Measurements from ENCODE around the gene CERT1. TPM values are rescaled to one million over a fixed set of nuclear protein-coding genes. Genes with fewer than 3 reads are reported as not detected.

CERT1 gene
- total RNA-seq, 3 donors from 2014 or later, result 29.4 to 30.1 (median 29.9) TPM

GRCh38 chr5:75475364-75475763 is 36.1 kb downstream of the CERT1 start:
- Mint-ChIP-seq H3K4me3 (no peak overlapping the region), H3K9me3 (peaks cover 14% of the 10 kb centered on the region), H3K27me3 (ENCODE audit: low read depth) (no peaks in the 10 kb centered on the region), H3K36me3 (ENCODE audit: insufficient read depth) (peaks cover 37% of the 10 kb centered on the region), H3K4me1 (ENCODE audit: low read depth) (no peaks in the 10 kb centered on the region)
- ATAC-seq (no peak), DNase-seq (no peak)

DNA sequence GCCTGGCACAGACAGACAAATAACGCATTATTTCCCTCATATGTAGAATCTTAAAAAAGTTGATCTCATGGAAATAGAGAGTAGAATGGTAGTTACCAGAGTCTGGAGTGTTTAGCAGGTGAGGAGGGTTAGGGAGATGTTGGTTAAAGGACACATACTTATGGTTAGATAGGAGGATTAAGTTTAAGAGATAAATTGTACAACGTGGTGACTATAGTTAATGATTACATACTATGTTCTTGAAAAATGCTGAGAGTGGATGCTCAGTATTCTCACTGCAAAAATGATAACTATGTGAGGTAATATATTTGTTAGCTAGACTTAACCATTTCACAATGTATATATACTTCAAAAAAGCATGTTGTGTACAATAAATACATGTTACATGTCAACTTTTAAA is 38.0 kb downstream of the CERT1 start:
- DNase-seq, result no peak
- H3K9me3 Mint-ChIP-seq, result peaks cover 30% of the 10 kb centered on the region

DNA sequence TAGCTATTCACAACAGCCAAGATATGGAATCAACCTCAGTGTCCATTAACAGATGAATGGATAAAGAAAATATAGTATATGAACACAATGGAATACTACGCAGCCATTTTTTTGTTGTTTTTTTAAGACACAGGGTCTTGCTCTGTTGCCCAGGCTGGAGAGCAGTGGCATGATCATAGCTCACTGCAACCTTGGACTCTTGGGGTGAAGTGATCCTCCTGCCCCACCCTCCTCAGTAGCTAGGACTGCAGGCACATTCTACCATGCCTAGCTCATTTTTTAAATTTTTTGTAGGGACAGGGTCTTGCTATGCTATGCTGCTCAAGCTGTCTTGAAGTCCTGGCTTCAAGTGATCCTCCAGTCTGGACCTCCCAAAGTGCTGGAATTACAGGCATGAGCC is 38.5 kb downstream of the CERT1 start:
- peaks cover 1% of the 10 kb centered on the region for H3K4me1 Mint-ChIP-seq (ENCODE audit: low read depth)
- DNase-seq (no peak), ATAC-seq (no peak)
- H3K9me3 Mint-ChIP-seq, result peaks cover 32% of the 10 kb centered on the region
- H3K4me3 Mint-ChIP-seq, result no peak overlapping the region
- peaks cover 45% of the 10 kb centered on the region for H3K36me3 Mint-ChIP-seq (ENCODE audit: insufficient read depth)
- H3K27me3 Mint-ChIP-seq (ENCODE audit: low read depth), result no peaks in the 10 kb centered on the region

More for the DNA sequence above, 38.0 kb downstream of the CERT1 start:
- Mint-ChIP-seq H3K27me3 (ENCODE audit: low read depth) (no peaks in the 10 kb centered on the region), H3K4me3 (no peak overlapping the region), H3K36me3 (ENCODE audit: insufficient read depth) (peaks cover 44% of the 10 kb centered on the region), H3K4me1 (ENCODE audit: low read depth) (no peaks in the 10 kb centered on the region)
- ATAC-seq, result no peak

GRCh38 chr5:75471193-75471592 is 40.2 kb downstream of the CERT1 start:
- H3K4me3 Mint-ChIP-seq, result no peak overlapping the region

GRCh38 chr5:75469017-75469416 is 42.4 kb downstream of the CERT1 start:
- peaks cover 28% of the 10 kb centered on the region for H3K4me1 Mint-ChIP-seq (ENCODE audit: low read depth)
- H3K4me3 Mint-ChIP-seq, result no peak overlapping the region
- H3K36me3 Mint-ChIP-seq (ENCODE audit: insufficient read depth), result peaks cover 41% of the 10 kb centered on the region
- peaks cover 36% of the 10 kb centered on the region for H3K9me3 Mint-ChIP-seq
- DNase-seq (no peak), ATAC-seq (no peak)
- H3K27me3 Mint-ChIP-seq (ENCODE audit: low read depth), result no peaks in the 10 kb centered on the region

More at GRCh38 chr5:75471193-75471592, 40.2 kb downstream of the CERT1 start:
- Mint-ChIP-seq H3K36me3 (ENCODE audit: insufficient read depth) (peaks cover 45% of the 10 kb centered on the region), H3K9me3 (peaks cover 36% of the 10 kb centered on the region), H3K4me1 (ENCODE audit: low read depth) (peaks cover 12% of the 10 kb centered on the region), H3K27me3 (ENCODE audit: low read depth) (no peaks in the 10 kb centered on the region)
- ATAC-seq (no peak), DNase-seq (no peak)

- Mint-ChIP-seq H3K4me1 (ENCODE audit: low read depth) (peaks cover 32% of the 10 kb centered on the region), H3K4me3 (no peak overlapping the region), H3K27me3 (ENCODE audit: low read depth) (no peaks in the 10 kb centered on the region), H3K36me3 (ENCODE audit: insufficient read depth) (peaks cover 41% of the 10 kb centered on the region), H3K9me3 (peaks cover 36% of the 10 kb centered on the region)
- ATAC-seq (no peak), DNase-seq (no peak)
Observed at GRCh38 chr5:75468593-75468992, 42.8 kb downstream of the CERT1 start.

DNA sequence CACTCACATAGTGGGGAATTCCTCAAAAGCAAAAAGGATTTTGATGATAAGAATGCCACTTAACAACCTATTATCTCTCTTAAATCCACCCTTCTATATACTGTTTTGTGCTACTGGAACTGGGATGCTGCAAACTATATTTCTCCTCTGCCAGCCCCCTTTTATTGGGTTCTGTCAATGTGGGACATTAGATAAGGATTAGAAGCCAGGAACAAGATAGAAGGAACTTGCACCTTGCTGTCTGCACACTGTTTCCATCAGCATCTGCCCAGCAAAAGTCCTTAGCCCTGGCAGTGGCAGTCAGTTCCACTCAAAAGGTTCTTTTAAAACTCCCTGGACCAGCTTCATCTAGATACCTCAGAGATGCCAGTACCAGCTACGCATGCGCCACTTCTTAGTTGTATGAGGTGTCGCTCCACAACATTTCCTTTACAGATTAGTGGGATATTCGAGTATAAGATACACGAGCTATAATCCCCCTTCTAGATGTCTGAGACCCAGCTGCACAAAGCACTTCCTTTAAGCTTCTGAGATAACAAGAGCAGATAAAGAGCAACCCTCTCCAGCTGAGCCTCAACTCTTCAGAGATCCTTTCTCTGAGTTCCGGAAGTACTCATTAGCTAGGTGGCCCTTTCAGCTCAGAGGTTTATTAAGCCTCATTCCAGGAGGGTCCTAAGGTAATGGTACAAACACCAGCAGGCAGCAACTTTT is 45.3 kb downstream of the CERT1 start:
- Mint-ChIP-seq H3K36me3 (ENCODE audit: insufficient read depth) (peaks cover 35% of the 10 kb centered on the region), H3K4me3 (no peak overlapping the region), H3K9me3 (peaks cover 29% of the 10 kb centered on the region), H3K4me1 (ENCODE audit: low read depth) (peaks cover 47% of the 10 kb centered on the region), H3K27me3 (ENCODE audit: low read depth) (no peaks in the 10 kb centered on the region)
- ATAC-seq (no peak), DNase-seq (no peak)

GRCh38 chr5:75465480-75465879 is 45.9 kb downstream of the CERT1 start:
- Mint-ChIP-seq H3K4me3 (no peak overlapping the region), H3K9me3 (peaks cover 23% of the 10 kb centered on the region), H3K4me1 (ENCODE audit: low read depth) (peaks cover 53% of the 10 kb centered on the region), H3K27me3 (ENCODE audit: low read depth) (no peaks in the 10 kb centered on the region), H3K36me3 (ENCODE audit: insufficient read depth) (peaks cover 32% of the 10 kb centered on the region)
- ATAC-seq, result no peak
- no peak for DNase-seq

DNA sequence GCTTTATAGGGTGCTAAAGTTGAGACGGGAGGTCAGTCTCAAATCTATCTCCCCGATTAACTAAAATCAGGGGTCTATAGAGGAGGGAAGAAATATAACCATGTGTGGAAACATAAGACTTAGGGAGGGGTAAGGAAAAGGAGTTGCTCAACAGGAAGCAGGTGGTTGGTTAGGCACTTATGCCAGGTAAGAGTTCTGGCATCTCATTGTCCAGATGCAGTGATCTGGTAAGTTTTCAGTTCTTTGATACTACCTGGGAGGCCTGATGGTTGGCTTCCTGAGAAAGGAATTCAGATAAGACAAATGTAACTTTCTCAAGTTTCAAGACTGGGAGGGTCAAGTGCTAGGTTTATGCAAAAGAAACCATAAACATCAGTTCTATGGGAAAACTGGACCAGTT is 47.7 kb downstream of the CERT1 start:
- H3K4me3 Mint-ChIP-seq, result no peak overlapping the region
- peaks cover 53% of the 10 kb centered on the region for H3K4me1 Mint-ChIP-seq (ENCODE audit: low read depth)
- peaks cover 9% of the 10 kb centered on the region for H3K9me3 Mint-ChIP-seq
- DNase-seq, result no peak
- H3K27me3 Mint-ChIP-seq (ENCODE audit: low read depth), result no peaks in the 10 kb centered on the region
- H3K36me3 Mint-ChIP-seq (ENCODE audit: insufficient read depth), result peaks cover 25% of the 10 kb centered on the region
- no peak for ATAC-seq

DNA sequence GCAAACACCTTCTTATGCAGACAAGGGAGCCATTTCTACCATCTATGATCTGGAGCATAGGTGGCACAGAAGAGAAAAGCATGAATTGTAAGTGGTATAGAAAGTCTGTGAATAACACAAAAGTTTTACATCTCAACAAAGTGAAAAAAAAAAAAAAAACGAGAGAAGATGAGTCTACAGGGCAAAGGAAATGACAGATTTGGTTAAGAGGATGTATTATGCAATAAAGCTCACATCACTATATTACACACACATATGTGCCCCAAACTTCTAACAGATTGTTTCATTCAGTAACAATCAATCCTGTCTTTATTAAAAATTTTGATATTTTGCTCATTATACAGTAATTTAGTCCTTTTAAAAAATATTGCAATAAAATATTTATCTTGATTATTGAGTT is 49.8 kb downstream of the CERT1 start:
- ATAC-seq, result peak in 1 of 2 donors; percentile 35
- H3K27me3 Mint-ChIP-seq (ENCODE audit: low read depth), result no peaks in the 10 kb centered on the region
- peaks cover 46% of the 10 kb centered on the region for H3K4me1 Mint-ChIP-seq (ENCODE audit: low read depth)
- H3K36me3 Mint-ChIP-seq (ENCODE audit: insufficient read depth), result peaks cover 24% of the 10 kb centered on the region
- H3K9me3 Mint-ChIP-seq, result no peaks in the 10 kb centered on the region
- no peak overlapping the region for H3K4me3 Mint-ChIP-seq
- no peak for DNase-seq

GRCh38 chr5:75460942-75461610 is 50.4 kb downstream of the CERT1 start:
- peaks cover 23% of the 10 kb centered on the region for H3K36me3 Mint-ChIP-seq (ENCODE audit: insufficient read depth)
- ATAC-seq (no peak), DNase-seq (no peak)
- H3K4me3 Mint-ChIP-seq, result no peak overlapping the region
- peaks cover 40% of the 10 kb centered on the region for H3K4me1 Mint-ChIP-seq (ENCODE audit: low read depth)
- no peaks in the 10 kb centered on the region for H3K27me3 Mint-ChIP-seq (ENCODE audit: low read depth)
- H3K9me3 Mint-ChIP-seq, result no peaks in the 10 kb centered on the region

- Mint-ChIP-seq H3K9me3 (no peaks in the 10 kb centered on the region), H3K36me3 (ENCODE audit: insufficient read depth) (peaks cover 28% of the 10 kb centered on the region), H3K4me1 (ENCODE audit: low read depth) (peaks cover 35% of the 10 kb centered on the region), H3K27me3 (ENCODE audit: low read depth) (no peaks in the 10 kb centered on the region), H3K4me3 (no peak overlapping the region)
- ATAC-seq (no peak), DNase-seq (no peak)
Observed at GRCh38 chr5:75460532-75460931, 50.9 kb downstream of the CERT1 start.

GRCh38 chr5:75457691-75458090 is 53.7 kb downstream of the CERT1 start:
- Mint-ChIP-seq H3K36me3 (ENCODE audit: insufficient read depth) (peaks cover 46% of the 10 kb centered on the region), H3K9me3 (no peaks in the 10 kb centered on the region), H3K27me3 (ENCODE audit: low read depth) (no peaks in the 10 kb centered on the region)

DNA sequence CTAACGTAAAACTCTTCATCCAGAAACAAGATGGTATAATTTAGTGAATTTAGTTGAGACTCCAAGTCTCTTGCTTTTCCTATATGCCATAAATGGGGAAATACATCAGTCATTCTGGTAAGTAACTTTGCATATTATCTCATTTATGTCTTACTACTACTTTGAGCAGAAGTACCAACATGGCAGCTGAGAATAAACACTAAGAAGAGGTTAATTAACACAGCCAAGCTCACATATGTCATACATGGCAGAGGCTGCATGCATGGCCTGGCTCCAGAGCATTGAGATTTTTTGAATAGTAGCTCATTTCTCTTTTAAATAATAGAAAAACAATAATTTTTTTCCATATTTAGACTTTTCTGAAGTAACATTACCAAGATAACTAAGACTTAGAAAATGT is 54.3 kb downstream of the CERT1 start:
- no peaks in the 10 kb centered on the region for H3K9me3 Mint-ChIP-seq
- no peak overlapping the region for H3K4me3 Mint-ChIP-seq
- ATAC-seq (no peak), DNase-seq (no peak)
- H3K27me3 Mint-ChIP-seq (ENCODE audit: low read depth), result no peaks in the 10 kb centered on the region
- H3K4me1 Mint-ChIP-seq (ENCODE audit: low read depth), result peaks cover 13% of the 10 kb centered on the region
- peaks cover 44% of the 10 kb centered on the region for H3K36me3 Mint-ChIP-seq (ENCODE audit: insufficient read depth)

More at GRCh38 chr5:75457691-75458090, 53.7 kb downstream of the CERT1 start:
- no peak for DNase-seq
- no peak overlapping the region for H3K4me3 Mint-ChIP-seq
- ATAC-seq, result no peak
- H3K4me1 Mint-ChIP-seq (ENCODE audit: low read depth), result peaks cover 17% of the 10 kb centered on the region

- no peak for ATAC-seq
- no peaks in the 10 kb centered on the region for H3K27me3 Mint-ChIP-seq (ENCODE audit: low read depth)
- H3K4me3 Mint-ChIP-seq, result no peak overlapping the region
- H3K9me3 Mint-ChIP-seq, result peaks cover 12% of the 10 kb centered on the region
- H3K36me3 Mint-ChIP-seq (ENCODE audit: insufficient read depth), result peaks cover 54% of the 10 kb centered on the region
- DNase-seq, result no peak
- peaks cover 4% of the 10 kb centered on the region for H3K4me1 Mint-ChIP-seq (ENCODE audit: low read depth)
Observed at GRCh38 chr5:75450069-75450468, 61.4 kb downstream of the CERT1 start.
